CD8-positive, alpha-beta memory T cell (primary cell): ENCODE data around the gene ANKRD23. TPM values are rescaled to one million over a fixed set of nuclear protein-coding genes. Genes with fewer than 3 reads are reported as not detected.

Experiments used
- CTCF ChIA-PET: fragments of 350-600 bp; sonication (Branson Sonifier 250); formaldehyde crosslinking; loops from one replicate; lab custom pipeline; 2021; ENCODE audit warnings: antibody characterized with exemption; lab: Charles Lee
- POLR2A ChIA-PET: fragments of 350-600 bp; sonication (Branson Sonifier 250); formaldehyde crosslinking; loops from one replicate; lab custom pipeline; 2021; ENCODE audit warnings: antibody characterized with exemption; lab: Charles Lee
- DNase-seq, 5 donors: peaks; one replicate each; pipeline versions ENCODE4 v3.0.0 to v3.0.0-alpha.2; 2020 to 2022; ENCODE audit warnings: mixed read lengths in 1 of 5
- H3K27ac ChIP-seq: one replicate; pipeline ENCODE4 v1.7.0; 2013; ENCODE audit warnings: low read depth, mild to moderate bottlenecking, low read length, moderate library complexity
- H3K27me3 ChIP-seq: 2 replicates; pipeline ENCODE4 v1.7.0; 2013; ENCODE audit warnings: low read length, mild to moderate bottlenecking; ENCODE audit not compliant: insufficient read depth, poor library complexity, severe bottlenecking
- H3K36me3 ChIP-seq: 2 replicates; pipeline ENCODE4 v1.7.0; 2013; ENCODE audit warnings: mild to moderate bottlenecking, low read length, moderate library complexity; ENCODE audit not compliant: insufficient read depth
- H3K4me1 ChIP-seq: 2 replicates; pipeline ENCODE4 v1.7.0; 2013; ENCODE audit warnings: mild to moderate bottlenecking, low read length, moderate library complexity; ENCODE audit not compliant: insufficient read depth
- H3K4me3 ChIP-seq: 2 replicates; pipeline ENCODE4 v1.7.0; 2013; ENCODE audit warnings: mild to moderate bottlenecking, low read length
- H3K9me3 ChIP-seq: 2 replicates; pipeline ENCODE4 v1.7.0; 2013; ENCODE audit warnings: mild to moderate bottlenecking, low read length
- H3K27ac Mint-ChIP-seq, 8 donors: one replicate each; pipeline ENCODE4 v1.8.0; 2020 to 2021; ENCODE audit warnings: mixed read lengths in 8 of 8, mild to moderate bottlenecking in 6 of 8, inconsistent platforms in 3 of 8, moderate library complexity in 3 of 8
- H3K27me3 Mint-ChIP-seq, 2 donors: one replicate each; pipeline ENCODE4 v1.8.0; 2020 to 2021; ENCODE audit warnings: mixed read lengths in 2 of 2, mild to moderate bottlenecking in 1 of 2, moderate library complexity in 1 of 2
- H3K36me3 Mint-ChIP-seq, 3 donors: one replicate each; pipeline ENCODE4 v1.8.0; 2020 to 2021; ENCODE audit warnings: mixed read lengths in 3 of 3, inconsistent platforms in 1 of 3, mild to moderate bottlenecking in 1 of 3
- H3K4me1 Mint-ChIP-seq, 3 donors: one replicate each; pipeline ENCODE4 v1.8.0; 2020 to 2021; ENCODE audit warnings: mixed read lengths in 3 of 3, inconsistent platforms in 1 of 3, mild to moderate bottlenecking in 1 of 3
- H3K4me3 Mint-ChIP-seq, 7 donors: one replicate each; pipeline ENCODE4 v1.8.0; 2020 to 2021; ENCODE audit warnings: mixed read lengths in 7 of 7, mild to moderate bottlenecking in 6 of 7, moderate library complexity in 4 of 7, inconsistent platforms in 2 of 7
- H3K9me3 Mint-ChIP-seq, 5 donors: one replicate each; pipeline ENCODE4 v1.8.0; 2020 to 2022; ENCODE audit warnings: mixed read lengths in 5 of 5, mild to moderate bottlenecking in 3 of 5, moderate library complexity in 2 of 5, inconsistent platforms in 1 of 5
- polyA plus RNA-seq: library from polyadenylated mRNA; unstranded; fragments of 300-500 nt; fragmentation: Illumina TruSeq; gene quantifications from one replicate; pipeline ENCODE4 v1.2.3, GENCODE V29; 2021
- total RNA-seq, 2 experiments: library from RNA; stranded (reverse); gene quantifications; one replicate each; pipeline ENCODE4 v1.2.3, GENCODE V29; 2021

Gene ANKRD23
- total and polyA plus RNA-seq, 3 experiments from 2014 or later, result 0.47 to 3.9 (median 3.8) TPM

DNA sequence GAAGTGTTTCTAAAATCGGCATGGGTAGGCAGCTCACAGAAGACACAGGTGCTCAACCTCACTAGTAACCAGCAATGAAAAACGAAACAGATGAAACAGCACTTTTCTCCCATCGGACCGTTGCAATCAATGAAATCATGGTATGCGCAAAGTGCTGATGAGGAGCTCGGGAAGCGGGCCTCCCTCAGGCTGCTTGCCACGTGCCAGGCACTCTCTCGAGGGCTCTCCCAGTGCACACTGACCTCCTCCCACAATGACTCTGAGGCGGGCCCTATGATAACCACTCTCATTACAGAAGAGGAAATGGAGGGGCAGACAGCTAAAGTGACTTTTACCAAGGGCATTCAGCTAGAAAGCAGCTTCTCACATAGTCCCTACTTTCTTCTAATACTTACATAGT, 3.8 kb upstream of the ANKRD23 start:
- Histone ChIP-seq H3K9me3 (no peaks in the 10 kb centered on the region), H3K4me1 (no peaks in the 10 kb centered on the region), H3K4me3 (no peak overlapping the region), H3K36me3 (peaks cover 16% of the 10 kb centered on the region), H3K27me3 (no peaks in the 10 kb centered on the region), H3K27ac (no peak overlapping the region)
- Mint-ChIP-seq H3K27ac (peak overlapping the region in 1 of 8 donors; percentile 55), H3K36me3 (peaks cover 3 to 56% (median 11%) of the 10 kb centered on the region in 3 donors), H3K4me1 (peaks cover 2 to 8% (median 5%) of the 10 kb centered on the region in 3 donors), H3K27me3 (no peaks in the 10 kb centered on the region), H3K9me3 (no peaks in the 10 kb centered on the region), H3K4me3 (peak overlapping the region in 1 of 7 donors; percentile 33)
- ChIA-PET CTCF (interaction anchor here (1.7 to 2.1 kb wide), 2 partner anchors 10 to 115 kb away, joined by 7 to 9 read pairs; partner anchors contain the start of gene ANKRD39), POLR2A (interaction anchor here (0.7 kb wide), 1 partner anchor 263 kb away, joined by 6 read pairs; no protein-coding TSS in a partner anchor)
- DNase-seq, result no peak

DNA sequence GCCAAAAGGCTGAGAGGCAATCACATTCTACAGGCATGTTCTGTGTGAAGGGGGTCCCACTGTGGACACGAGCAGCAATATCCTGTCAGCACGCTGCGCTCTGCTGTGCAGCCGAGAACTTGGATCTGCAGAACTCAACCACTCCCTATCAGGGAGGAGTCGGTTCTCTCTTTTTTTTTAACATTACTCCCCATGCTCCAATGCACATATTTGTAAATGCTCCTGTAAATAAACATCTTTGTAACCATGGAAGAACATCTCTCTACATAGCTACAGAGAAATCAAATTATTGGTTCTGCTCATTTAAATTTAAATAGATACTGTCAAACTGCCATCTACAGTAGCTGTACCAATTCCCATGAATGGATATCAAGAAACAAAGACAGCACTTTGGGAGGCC, 3.0 kb upstream of the ANKRD23 start:
- peaks cover 3 to 51% (median 9%) of the 10 kb centered on the region in 3 donors for H3K36me3 Mint-ChIP-seq
- ChIA-PET CTCF (interaction anchor here (0.6 to 2.1 kb wide), 4 partner anchors 11 to 222 kb away, joined by 3 to 9 read pairs (median 6); partner anchors contain the start of gene ANKRD39), POLR2A (interaction anchor here (0.7 kb wide), 1 partner anchor 19 kb away, joined by 9 read pairs; no protein-coding TSS in a partner anchor)
- peaks cover 2 to 7% (median 5%) of the 10 kb centered on the region in 3 donors for H3K4me1 Mint-ChIP-seq
- Histone ChIP-seq H3K4me1 (no peaks in the 10 kb centered on the region), H3K4me3 (no peak overlapping the region), H3K36me3 (peaks cover 13% of the 10 kb centered on the region), H3K27me3 (no peaks in the 10 kb centered on the region), H3K9me3 (no peaks in the 10 kb centered on the region), H3K27ac (no peak overlapping the region)
- no peak for DNase-seq
- no peak overlapping the region for H3K27ac Mint-ChIP-seq
- H3K27me3 Mint-ChIP-seq, result no peaks in the 10 kb centered on the region
- no peak overlapping the region for H3K4me3 Mint-ChIP-seq
- H3K9me3 Mint-ChIP-seq, result peaks cover 0 to 2% (median 0%) of the 10 kb centered on the region in 5 donors

DNA sequence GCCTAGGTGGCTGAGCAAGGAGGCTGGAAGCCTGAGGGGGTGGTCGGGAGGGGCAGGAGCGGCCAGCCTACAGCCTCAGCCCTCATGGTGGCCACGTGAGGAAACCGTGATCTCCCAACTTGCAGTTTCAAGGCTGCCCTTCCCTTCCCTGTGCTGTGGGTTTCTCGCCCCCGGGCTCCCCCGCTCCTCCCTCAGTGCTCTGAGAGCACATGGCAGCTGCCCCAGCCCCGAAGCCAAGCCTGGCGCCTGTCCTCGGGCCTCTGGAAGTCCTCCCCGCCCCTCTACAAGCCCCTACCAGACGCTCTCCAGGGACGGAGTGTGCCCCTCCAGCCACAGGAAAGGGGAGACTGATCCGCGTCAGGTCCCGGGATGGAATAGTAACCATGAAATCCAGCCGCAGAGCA, 586 bp upstream of the ANKRD23 start:
- H3K4me1 ChIP-seq, result peaks cover 8% of the 10 kb centered on the region
- H3K4me3 ChIP-seq, result no peak overlapping the region
- Mint-ChIP-seq H3K4me1 (peaks cover 9 to 23% (median 13%) of the 10 kb centered on the region in 3 donors), H3K9me3 (peaks cover 0 to 2% (median 0%) of the 10 kb centered on the region in 5 donors), H3K36me3 (peaks cover 3 to 35% (median 6%) of the 10 kb centered on the region in 3 donors), H3K4me3 (no peak overlapping the region), H3K27ac (no peak overlapping the region), H3K27me3 (no peaks in the 10 kb centered on the region)
- CTCF ChIA-PET, result interaction anchor here (1.1 to 1.4 kb wide), 4 partner anchors 13 to 107 kb away, joined by 3 to 6 read pairs (median 4); partner anchors contain the start of gene ANKRD39
- POLR2A ChIA-PET, result interaction anchor here (0.6 kb wide), 1 partner anchor 307 kb away, joined by 3 read pairs; no protein-coding TSS in a partner anchor
- no peaks in the 10 kb centered on the region for H3K27me3 ChIP-seq
- no peak for DNase-seq
- peaks cover 8% of the 10 kb centered on the region for H3K36me3 ChIP-seq
- H3K27ac ChIP-seq, result no peak overlapping the region
- H3K9me3 ChIP-seq, result no peaks in the 10 kb centered on the region

DNA sequence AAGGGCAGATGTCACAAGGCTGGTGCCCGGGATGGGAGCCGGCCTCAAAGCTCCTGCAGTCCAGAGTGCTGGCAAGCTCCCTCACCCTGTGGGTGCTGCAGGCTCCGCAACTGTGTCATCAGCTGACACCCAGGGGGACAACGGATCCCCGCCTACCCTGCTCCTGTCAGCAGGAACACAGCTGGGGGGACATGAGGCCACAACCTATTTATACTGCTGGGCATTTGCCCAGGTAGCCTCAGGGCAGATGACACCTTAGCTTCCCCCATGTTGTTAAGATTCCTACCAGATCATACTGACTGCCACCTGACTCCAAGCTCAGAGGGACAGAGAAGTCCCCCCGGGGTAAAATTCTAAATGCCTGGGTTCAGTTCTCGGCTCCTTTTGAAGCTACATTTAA, 1.2 kb downstream of the ANKRD23 start:
- peak overlapping the region in 3 of 8 donors; percentile 16 to 39 (median 17) for H3K27ac Mint-ChIP-seq
- peaks cover 0 to 2% (median 0%) of the 10 kb centered on the region in 5 donors for H3K9me3 Mint-ChIP-seq

DNA sequence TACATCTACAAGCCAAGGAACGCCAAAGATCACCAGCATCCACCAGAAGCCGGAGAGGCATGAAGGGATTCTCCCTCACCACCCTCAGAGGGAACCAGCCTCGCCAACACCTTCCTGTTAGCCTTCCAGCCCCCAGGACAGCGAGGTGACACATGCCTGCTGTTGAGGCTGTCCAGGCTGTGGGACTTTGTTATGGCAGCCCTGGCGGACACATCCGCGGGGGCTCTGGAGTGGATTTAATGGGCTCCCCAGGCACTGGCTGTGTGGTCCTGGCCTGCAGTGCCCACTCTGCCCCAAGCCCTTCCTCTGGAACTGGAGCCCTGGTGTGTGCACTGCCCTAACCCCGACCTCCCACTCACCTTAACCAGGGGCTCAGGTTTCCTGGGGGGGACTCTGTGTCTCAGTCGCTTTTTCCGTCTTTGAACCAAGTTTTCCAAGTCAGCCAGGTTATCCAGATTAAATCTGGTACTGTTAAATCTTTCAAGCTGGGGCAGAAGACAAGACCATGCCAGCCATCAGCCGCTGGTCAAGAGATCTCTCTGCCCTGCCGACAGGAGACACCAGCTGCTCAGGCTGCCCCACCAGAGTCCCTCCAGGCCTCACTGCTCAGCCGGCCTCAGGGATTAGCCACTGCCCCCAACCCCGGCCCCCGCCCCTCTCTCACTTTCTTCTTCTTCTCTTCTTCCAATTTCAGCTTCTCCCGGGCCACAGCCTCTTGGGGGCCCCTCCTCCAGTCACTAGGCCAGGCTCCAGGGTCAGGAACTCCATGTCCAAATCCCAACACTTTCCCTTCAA, 1.9 kb downstream of the ANKRD23 start:
- POLR2A ChIA-PET, result interaction anchor here (0.7 kb wide), 1 partner anchor 22 kb away, joined by 3 read pairs; no protein-coding TSS in a partner anchor
- Mint-ChIP-seq H3K9me3 (peaks cover 0 to 2% (median 0%) of the 10 kb centered on the region in 5 donors), H3K27me3 (no peaks in the 10 kb centered on the region), H3K4me1 (peaks cover 13 to 37% (median 17%) of the 10 kb centered on the region in 3 donors), H3K36me3 (peaks cover 0 to 25% (median under 1%) of the 10 kb centered on the region in 3 donors), H3K4me3 (no peak overlapping the region), H3K27ac (peak overlapping the region in 2 of 8 donors; percentile 17 to 75)
- Histone ChIP-seq H3K36me3 (no peaks in the 10 kb centered on the region), H3K27me3 (no peaks in the 10 kb centered on the region), H3K27ac (no peak overlapping the region), H3K4me1 (peaks cover 17% of the 10 kb centered on the region), H3K4me3 (no peak overlapping the region), H3K9me3 (no peaks in the 10 kb centered on the region)
- DNase-seq, result no peak
- CTCF ChIA-PET, result interaction anchor here (1.0 to 1.5 kb wide), 5 partner anchors 8 to 81 kb away, joined by 3 to 10 read pairs (median 3); partner anchors contain the start of genes ANKRD39, CNNM3 and CNNM4

More for the DNA sequence above, 1.2 kb downstream of the ANKRD23 start:
- CTCF ChIA-PET, result interaction anchor here (0.7 to 1.5 kb wide), 6 partner anchors 9 to 120 kb away, joined by 3 to 10 read pairs (median 3); partner anchors contain the start of genes ANKRD39, CNNM3 and CNNM4
- Mint-ChIP-seq H3K4me3 (no peak overlapping the region), H3K36me3 (peaks cover 2 to 24% (median 3%) of the 10 kb centered on the region in 3 donors), H3K4me1 (peaks cover 13 to 36% (median 17%) of the 10 kb centered on the region in 3 donors), H3K27me3 (no peaks in the 10 kb centered on the region)
- peaks cover 1% of the 10 kb centered on the region for H3K36me3 ChIP-seq
- H3K27ac ChIP-seq, result no peak overlapping the region
- H3K27me3 ChIP-seq, result no peaks in the 10 kb centered on the region
- no peak overlapping the region for H3K4me3 ChIP-seq
- no peak for DNase-seq
- POLR2A ChIA-PET, result interaction anchor here (0.7 kb wide), 1 partner anchor 21 kb away, joined by 3 read pairs; no protein-coding TSS in a partner anchor
- peaks cover 17% of the 10 kb centered on the region for H3K4me1 ChIP-seq
- H3K9me3 ChIP-seq, result no peaks in the 10 kb centered on the region

DNA sequence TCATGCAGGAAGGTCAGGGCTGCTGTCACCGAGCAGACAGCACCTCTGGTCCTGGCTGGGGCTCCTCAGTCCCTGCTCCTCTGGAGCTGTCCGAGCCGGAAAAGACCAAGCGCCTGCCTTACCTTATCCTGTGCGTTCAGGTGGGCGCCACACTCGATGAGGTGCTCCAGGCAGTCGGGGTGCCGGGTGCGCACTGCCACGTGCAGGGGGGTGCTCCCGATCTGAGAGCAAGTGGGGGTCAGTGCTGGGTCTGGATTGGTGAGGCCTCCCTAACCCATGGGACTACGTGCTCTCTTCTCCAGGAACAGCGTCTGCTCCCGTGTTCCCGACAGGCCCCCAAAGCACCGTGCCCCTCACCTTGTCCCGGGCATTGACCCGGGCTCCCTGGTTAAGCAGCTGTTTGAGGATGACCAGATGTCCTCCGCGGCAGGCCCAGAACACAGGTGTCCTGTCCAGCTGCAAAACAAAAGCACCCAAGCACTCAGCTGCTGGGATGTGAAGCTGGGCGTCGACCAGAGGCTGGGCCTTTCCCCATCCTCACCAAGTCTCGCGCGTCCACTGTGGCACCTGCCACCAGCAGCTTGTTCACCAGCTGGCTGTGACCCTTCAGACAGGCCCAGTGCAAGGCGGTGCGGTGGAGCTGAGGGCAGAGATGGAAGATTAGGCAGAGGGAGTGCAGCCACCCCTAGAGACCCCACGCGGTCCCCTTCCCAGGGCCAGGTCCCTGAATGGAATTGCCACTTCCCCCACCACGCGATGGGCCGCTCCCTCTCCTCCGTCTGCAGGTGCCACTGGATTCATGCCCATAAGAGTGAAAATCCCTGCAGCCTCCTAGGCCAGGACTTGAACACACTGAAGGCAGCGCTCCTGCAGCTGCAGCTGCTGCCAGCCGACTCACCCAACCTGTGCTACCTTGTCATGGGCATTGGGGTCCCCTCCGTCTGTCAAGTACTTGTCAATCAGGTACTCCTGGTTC, 3.7 kb downstream of the ANKRD23 start:
- peaks cover under 1% of the 10 kb centered on the region for H3K36me3 ChIP-seq
- H3K36me3 Mint-ChIP-seq, result peaks cover 0 to 25% (median under 1%) of the 10 kb centered on the region in 3 donors
- ChIA-PET CTCF (interaction anchor here (0.9 to 3.4 kb wide), 8 partner anchors 12 to 272 kb away, joined by 3 to 24 read pairs (median 4); partner anchors contain the start of genes ANKRD39 and CNNM3), POLR2A (interaction anchor here (0.6 to 2.4 kb wide), 6 partner anchors 17 to 114 kb away, joined by 3 to 9 read pairs (median 4); partner anchors contain the start of genes ANKRD39 and CNNM3)
- H3K9me3 ChIP-seq, result no peaks in the 10 kb centered on the region
- peaks cover 0 to 2% (median 0%) of the 10 kb centered on the region in 5 donors for H3K9me3 Mint-ChIP-seq
- DNase-seq, result no peak
- no peak overlapping the region for H3K27ac ChIP-seq
- peak overlapping the region in 7 of 8 donors; percentile 29 to 73 (median 50) for H3K27ac Mint-ChIP-seq
- H3K4me3 Mint-ChIP-seq, result peak overlapping the region in 6 of 7 donors; percentile 15 to 76 (median 55)
- H3K27me3 Mint-ChIP-seq, result no peaks in the 10 kb centered on the region
- no peaks in the 10 kb centered on the region for H3K27me3 ChIP-seq
- H3K4me1 Mint-ChIP-seq, result peaks cover 13 to 37% (median 17%) of the 10 kb centered on the region in 3 donors
- peaks cover 17% of the 10 kb centered on the region for H3K4me1 ChIP-seq
- peak overlapping the region; percentile 53 for H3K4me3 ChIP-seq
